PC-3 (cell line): Measurements from ENCODE around the gene ZNF341. TPM values are rescaled to one million over a fixed set of nuclear protein-coding genes. Genes with fewer than 3 reads are reported as not detected.

Experiments used
- ATAC-seq: fragments of 200-7000 bp; cut with Tn5 transposase; 2 replicates; pipeline ENCODE4 v1.9.1; 2020; ENCODE audit warnings: mild to moderate bottlenecking, moderate library complexity
- BruUV-seq: library from RNA; stranded (reverse); fragments of 400-500 nt; replicated peaks from 2 replicates; lab custom pipeline; 2021; lab: Mats Ljungman, UMichigan
- CTCF ChIA-PET: fragments of 300-600 bp; sonication (Branson Sonifier 250); formaldehyde crosslinking; loops from one replicate; lab custom pipeline; 2022; ENCODE audit warnings: antibody characterized with exemption; lab: Charles Lee
- POLR2A ChIA-PET: fragments of 300-600 bp; sonication (Branson Sonifier 250); formaldehyde crosslinking; loops from one replicate; lab custom pipeline; 2022; ENCODE audit warnings: antibody characterized with exemption; ENCODE audit not compliant: unreplicated experiment; lab: Charles Lee
- DNase-seq: peaks from one replicate; pipeline ENCODE4 v3.0.0-alpha.2; 2015
- H2AFZ ChIP-seq: fragments of 300-600 bp; sonication (generic); 2 replicates; pipeline ENCODE4 v1.6.0; 2016; ENCODE audit warnings: antibody characterized with exemption, low read length
- H3F3A ChIP-seq: fragments of 300-600 bp; sonication (generic); one replicate; pipeline ENCODE4 v1.6.0; 2017; ENCODE audit warnings: antibody characterized with exemption, low read length, control low read depth, mild to moderate bottlenecking; ENCODE audit not compliant: unreplicated experiment
- H3K27ac ChIP-seq: fragments of 300-600 bp; sonication (generic); 2 replicates; pipeline ENCODE4 v1.5.1; 2016; ENCODE audit warnings: mild to moderate bottlenecking, low read length
- H3K27me3 ChIP-seq: fragments of 300-600 bp; sonication (generic); 2 replicates; pipeline ENCODE4 v1.6.1; 2016; ENCODE audit warnings: low read length, mixed read lengths
- H3K36me3 ChIP-seq: fragments of 300-600 bp; sonication (generic); 2 replicates; pipeline ENCODE4 v1.6.1; 2016; ENCODE audit warnings: low read depth, mixed run types, low read length, mixed read lengths
- H3K4me1 ChIP-seq: fragments of 300-600 bp; sonication (generic); 2 replicates; pipeline ENCODE4 v1.5.1; 2016; ENCODE audit warnings: low read length; ENCODE audit not compliant: insufficient read depth
- H3K4me2 ChIP-seq: fragments of 300-600 bp; sonication (generic); 2 replicates; pipeline ENCODE4 v1.6.0; 2016; ENCODE audit warnings: low read length
- H3K4me3 ChIP-seq: fragments of 300-600 bp; sonication (generic); 2 replicates; pipeline ENCODE4 v1.5.1; 2016; ENCODE audit warnings: mild to moderate bottlenecking, low read length, mixed read lengths
- H3K79me2 ChIP-seq: fragments of 300-600 bp; sonication (generic); 2 replicates; pipeline ENCODE4 v1.6.1; 2017; ENCODE audit warnings: low read length, mixed read lengths
- H3K9ac ChIP-seq: fragments of 300-600 bp; sonication (generic); 2 replicates; pipeline ENCODE4 v1.6.0; 2016; ENCODE audit warnings: mild to moderate bottlenecking, low read length
- H3K9me2 ChIP-seq: fragments of 300-600 bp; sonication (generic); replicated peaks from 2 replicates; pipeline ENCODE4 v1.6.1; 2016; ENCODE audit warnings: mixed run types, low read length, mixed read lengths
- H3K9me3 ChIP-seq: fragments of 300-600 bp; sonication (generic); 2 replicates; pipeline ENCODE4 v1.6.1; 2016; ENCODE audit warnings: low read length, mixed read lengths
- H4K20me1 ChIP-seq: fragments of 300-600 bp; sonication (generic); 2 replicates; pipeline ENCODE4 v1.6.1; 2016; ENCODE audit warnings: low read length, mixed read lengths
- CTCF ChIP-seq: fragments of 300-600 bp; sonication (generic); conservative IDR thresholded peaks from 2 replicates; pipeline ENCODE4 v1.5.1; 2017; ENCODE audit warnings: antibody characterized with exemption, low read depth, mild to moderate bottlenecking, low read length
- EZH2 ChIP-seq: fragments of 300-600 bp; sonication (generic); IDR thresholded peaks from one replicate; pipeline ENCODE4 v1.6.1; 2017; ENCODE audit warnings: antibody characterized with exemption, mild to moderate bottlenecking, low read length; ENCODE audit not compliant: unreplicated experiment
- EZH2phosphoT487 ChIP-seq: fragments of 300-600 bp; sonication (generic); IDR thresholded peaks from 2 replicates; pipeline ENCODE4 v1.6.1; 2018; ENCODE audit warnings: mild to moderate bottlenecking, antibody characterized with exemption, low read length, borderline replicate concordance
- intact Hi-C: fragments of 100-400 bp; cut with micrococcal nuclease; formaldehyde crosslinking; loops from 2 replicates; pipeline ENCODE4 v1.9.0; 2023
- total RNA-seq: library from RNA; depleted of rRNA; stranded (reverse); fragments of >200 nt; gene quantifications from 2 replicates; pipeline ENCODE4 v1.2.3, GENCODE V29; 2014

The ZNF341 gene
- total RNA-seq, 1 experiment from 2014 or later, result 4.4 TPM

GRCh38 chr20:33820362-33820761 lies 88.6 kb downstream of the ZNF341 start:
- no peaks in the 10 kb centered on the region for H3K27me3 ChIP-seq
- H2AFZ ChIP-seq, result no peak overlapping the region
- TF ChIP-seq EZH2phosphoT487, result no peak
- no peak for TF ChIP-seq EZH2
- no peak for TF ChIP-seq CTCF
- H3K9me2 ChIP-seq, result no peaks in the 10 kb centered on the region
- H3K27ac ChIP-seq, result no peak overlapping the region
- intact Hi-C loops, result no loop called here
- no peak overlapping the region for H3K9ac ChIP-seq
- ATAC-seq (no peak), DNase-seq (no peak)
- H3K4me3 ChIP-seq, result no peak overlapping the region
- ChIA-PET POLR2A (no interaction called here), CTCF (no interaction called here)
- H3K4me1 ChIP-seq, result peaks cover 2% of the 10 kb centered on the region; the same call in 1 of the 2 replicates
- H4K20me1 ChIP-seq, result peaks cover 41% of the 10 kb centered on the region; the same call in 1 of the 2 replicates
- no peak overlapping the region for H3K4me2 ChIP-seq
- H3K79me2 ChIP-seq, result peaks cover 97% of the 10 kb centered on the region
- BruUV-seq, result no TSS peak
- H3K9me3 ChIP-seq, result no peaks in the 10 kb centered on the region
- no peaks in the 10 kb centered on the region for H3F3A ChIP-seq
- no peaks in the 10 kb centered on the region for H3K36me3 ChIP-seq

- CTCF ChIA-PET, result no interaction called here
- no peaks in the 10 kb centered on the region for H3K36me3 ChIP-seq
- DNase-seq (peak; percentile 33), ATAC-seq (0 out of 2 replicates have a peak, but pooled peaks have one; percentile 45)
- H3K9me3 ChIP-seq, result no peaks in the 10 kb centered on the region
- no peaks in the 10 kb centered on the region for H3F3A ChIP-seq
- no peak overlapping the region for H3K4me2 ChIP-seq
- BruUV-seq, result no TSS peak
- no peak overlapping the region for H3K9ac ChIP-seq
- H2AFZ ChIP-seq, result no peak overlapping the region
- intact Hi-C loops, result no loop called here
- no peaks in the 10 kb centered on the region for H3K9me2 ChIP-seq
- no peaks in the 10 kb centered on the region for H3K27me3 ChIP-seq
- H4K20me1 ChIP-seq, result peaks cover 44% of the 10 kb centered on the region; the same call in 1 of the 2 replicates
- no peak overlapping the region for H3K4me3 ChIP-seq
- H3K27ac ChIP-seq, result no peak overlapping the region
- POLR2A ChIA-PET, result interaction anchor here (0.6 kb wide), 1 partner anchor 30 kb away, joined by 4 read pairs; no protein-coding TSS in a partner anchor
- peaks cover 97% of the 10 kb centered on the region for H3K79me2 ChIP-seq
- no peaks in the 10 kb centered on the region for H3K4me1 ChIP-seq
- no peak for TF ChIP-seq EZH2phosphoT487
- no peak for TF ChIP-seq EZH2
- no peak for TF ChIP-seq CTCF
These were observed 89.6 kb downstream of the ZNF341 start for GRCh38 chr20:33821270-33821836.

- intact Hi-C loops, result no loop called here
- no peaks in the 10 kb centered on the region for H3F3A ChIP-seq
- no peak overlapping the region for H3K4me3 ChIP-seq
- H3K27ac ChIP-seq, result no peak overlapping the region
- H3K79me2 ChIP-seq, result peaks cover 97% of the 10 kb centered on the region
- ATAC-seq (no peak), DNase-seq (no peak)
- no peaks in the 10 kb centered on the region for H3K36me3 ChIP-seq
- H3K9ac ChIP-seq, result no peak overlapping the region
- CTCF ChIA-PET, result no interaction called here
- H4K20me1 ChIP-seq, result peaks cover 36% of the 10 kb centered on the region; the same call in 1 of the 2 replicates
- H3K9me3 ChIP-seq, result no peaks in the 10 kb centered on the region
- H3K4me1 ChIP-seq, result no peaks in the 10 kb centered on the region
- no peaks in the 10 kb centered on the region for H3K27me3 ChIP-seq
- POLR2A ChIA-PET, result no interaction called here
- no peak overlapping the region for H2AFZ ChIP-seq
- TF ChIP-seq EZH2phosphoT487, result no peak
- TF ChIP-seq CTCF, result no peak
- no peak for TF ChIP-seq EZH2
- H3K9me2 ChIP-seq, result no peaks in the 10 kb centered on the region
- no peak overlapping the region for H3K4me2 ChIP-seq
- no TSS peak for BruUV-seq
These were observed 90.6 kb downstream of the ZNF341 start for GRCh38 chr20:33822423-33822822.
